IMR-90 (cell line): ENCODE results near the gene C15orf62. TPM values are rescaled to one million over a fixed set of nuclear protein-coding genes. Genes with fewer than 3 reads are reported as not detected.

Experiments used
- ATAC-seq: fragments of 200-7000 bp; cut with Tn5 transposase; 2 replicates; pipeline ENCODE4 v1.9.1; 2020; ENCODE audit warnings: low read depth, mild to moderate bottlenecking, moderate library complexity
- BruUV-seq: library from RNA; stranded (reverse); fragments of 400-500 nt; replicated peaks from 2 replicates; lab custom pipeline; 2021; lab: Mats Ljungman, UMichigan
- CTCF ChIA-PET: fragments of 300-600 bp; formaldehyde crosslinking; extraction: SDS; loops from one replicate; lab custom pipeline; 2021; ENCODE audit warnings: antibody characterized with exemption; lab: Yijun Ruan, JAX
- POLR2A ChIA-PET: fragments of 300-600 bp; sonication (Branson Sonifier 250); formaldehyde crosslinking; loops from one replicate; lab custom pipeline; 2022; ENCODE audit warnings: antibody characterized with exemption; ENCODE audit not compliant: unreplicated experiment; lab: Charles Lee
- DNase-seq: peaks from one replicate; pipeline ENCODE4 v3.0.0; 2013
- H2AFZ ChIP-seq: replicated peaks from 2 replicates; pipeline ENCODE3; 2013; ENCODE audit warnings: low read length, mild to moderate bottlenecking; ENCODE audit not compliant: poor library complexity
- H2AK5ac ChIP-seq: 2 replicates; pipeline ENCODE4 v1.6.1; 2013; ENCODE audit warnings: low read depth, low read length, inconsistent platforms
- H2AK9ac ChIP-seq: replicated peaks from 2 replicates; pipeline ENCODE3; 2013; ENCODE audit warnings: mild to moderate bottlenecking, low read depth, low read length, moderate library complexity; ENCODE audit not compliant: poor library complexity
- H2BK120ac ChIP-seq: 2 replicates; pipeline ENCODE4 v1.6.1; 2013; ENCODE audit warnings: low read depth, low read length, inconsistent platforms
- H2BK15ac ChIP-seq: 3 replicates; pipeline ENCODE4 v1.6.1; 2013; ENCODE audit warnings: low read depth, low read length, inconsistent platforms
- H2BK20ac ChIP-seq: 2 replicates; pipeline ENCODE4 v1.6.1; 2013; ENCODE audit warnings: low read depth, mild to moderate bottlenecking, inconsistent platforms, low read length, moderate library complexity
- H2BK5ac ChIP-seq: 2 replicates; pipeline ENCODE4 v1.6.1; 2013; ENCODE audit warnings: mild to moderate bottlenecking, low read depth, low read length, inconsistent platforms; ENCODE audit not compliant: poor library complexity, severe bottlenecking
- H3K14ac ChIP-seq: replicated peaks from 2 replicates; pipeline ENCODE4 v1.6.1; 2013; ENCODE audit warnings: low read depth, low read length, inconsistent platforms
- H3K18ac ChIP-seq: 2 replicates; pipeline ENCODE4 v1.6.1; 2013; ENCODE audit warnings: low read depth, low read length, control low read depth
- H3K23ac ChIP-seq: 2 replicates; pipeline ENCODE4 v1.6.1; 2013; ENCODE audit warnings: low read depth, low read length, inconsistent platforms
- H3K27ac ChIP-seq: 2 replicates; pipeline ENCODE4 v1.5.1; 2013; ENCODE audit warnings: mild to moderate bottlenecking, control low read depth, low read length; ENCODE audit not compliant: insufficient read depth
- H3K27me3 ChIP-seq: 2 replicates; pipeline ENCODE4 v1.6.1; 2013; ENCODE audit warnings: low read length; ENCODE audit not compliant: control insufficient read depth, insufficient read depth
- H3K36me3 ChIP-seq: 2 replicates; pipeline ENCODE4 v1.6.1; 2013; ENCODE audit warnings: low read length, mixed read lengths; ENCODE audit not compliant: control insufficient read depth, insufficient read depth
- H3K4ac ChIP-seq: 2 replicates; pipeline ENCODE4 v1.6.1; 2013; ENCODE audit warnings: low read depth, low read length, inconsistent platforms
- H3K4me1 ChIP-seq: 2 replicates; pipeline ENCODE4 v1.6.1; 2013; ENCODE audit warnings: low read length, mixed read lengths; ENCODE audit not compliant: control insufficient read depth, insufficient read depth
- H3K4me2 ChIP-seq: 2 replicates; pipeline ENCODE4 v1.6.1; 2013; ENCODE audit warnings: low read depth, mild to moderate bottlenecking, control low read depth, low read length, moderate library complexity
- H3K4me3 ChIP-seq: 2 replicates; pipeline ENCODE4 v1.5.1; 2013; ENCODE audit warnings: low read depth, mild to moderate bottlenecking, control low read depth, low read length, moderate library complexity; ENCODE audit not compliant: insufficient read depth
- H3K56ac ChIP-seq: 2 replicates; pipeline ENCODE4 v1.6.1; 2013; ENCODE audit warnings: low read length, inconsistent platforms; ENCODE audit not compliant: insufficient read depth; ENCODE audit errors: extremely low read depth
- H3K79me1 ChIP-seq, 2 experiments: 2 replicates each; pipeline ENCODE4 v1.6.1; 2013; ENCODE audit warnings: low read length in 2 of 2, inconsistent platforms in 1 of 2, low read depth in 1 of 2
- H3K9ac ChIP-seq: 2 replicates; pipeline ENCODE4 v1.6.1; 2013; ENCODE audit warnings: low read depth, low read length, control low read depth
- H3K9me1 ChIP-seq: 2 replicates; pipeline ENCODE4 v1.6.1; 2013; ENCODE audit warnings: low read length, inconsistent platforms; ENCODE audit not compliant: insufficient read depth
- H3K9me3 ChIP-seq: 2 replicates; pipeline ENCODE4 v1.6.1; 2013; ENCODE audit warnings: low read length; ENCODE audit not compliant: control insufficient read depth, insufficient read depth
- H4K20me1 ChIP-seq: 2 replicates; pipeline ENCODE4 v1.6.1; 2013; ENCODE audit warnings: low read length, inconsistent platforms; ENCODE audit not compliant: insufficient read depth
- H4K5ac ChIP-seq: 2 replicates; pipeline ENCODE4 v1.6.1; 2013; ENCODE audit warnings: mild to moderate bottlenecking, low read depth, low read length, control low read depth
- H4K8ac ChIP-seq, 2 experiments: 2 replicates each; pipeline ENCODE4 v1.6.1; 2013; ENCODE audit warnings: low read depth in 2 of 2, low read length in 2 of 2, control low read depth in 1 of 2, inconsistent platforms in 1 of 2
- H4K91ac ChIP-seq: 2 replicates; pipeline ENCODE4 v1.6.1; 2013; ENCODE audit warnings: low read depth, low read length, inconsistent platforms; ENCODE audit not compliant: insufficient read depth
- MAFK ChIP-seq: IDR thresholded peaks from 2 replicates; pipeline ENCODE4 v1.6.1; 2012; ENCODE audit warnings: low read depth, low read length, improper control_type of control experiment
- WGBS, 2 experiments: methylation state at CpG; one replicate each; pipeline versions ENCODE4 v1.1.5 to v1.1.7; 2013; ENCODE audit warnings: missing lambda C conversion rate in 2 of 2; ENCODE audit not compliant: insufficient read length in 1 of 2; ENCODE audit errors: extremely low coverage in 2 of 2; 5-methylcytosine and 5-hydroxymethylcytosine counted together
- dilution Hi-C: fragments of 300-500 bp; cut with HindIII; formaldehyde crosslinking; loops from one replicate; pipeline ENCODE4 v1.14.3; 2018; ENCODE audit warnings: low sequenced_read_pairs; ENCODE audit not compliant: unreplicated experiment
- in situ Hi-C: fragments of 300-500 bp; cut with MboI; formaldehyde crosslinking; loops from 3 replicates; pipeline ENCODE4 v1.14.3; 2019; ENCODE audit warnings: low sequenced_read_pairs, inconsistent platforms, mixed read lengths
- intact Hi-C: fragments of 100-400 bp; cut with micrococcal nuclease; formaldehyde crosslinking; loops from 2 replicates; pipeline ENCODE4 v1.10.0; 2022
- polyA plus RNA-seq, 3 experiments: library from polyadenylated mRNA; depleted of rRNA; stranded (reverse); fragments of >200 nt; gene quantifications; 2 replicates each; pipeline ENCODE4 v1.2.3, GENCODE V29; 2012; ENCODE audit warnings: low replicate concordance in 1 of 3
- total RNA-seq: library from RNA; depleted of rRNA; stranded (reverse); fragments of >200 nt; gene quantifications from 2 replicates; pipeline ENCODE4 v1.2.3, GENCODE V29; 2012

C15orf62 gene
- total and polyA plus RNA-seq, 2 of the 4 experiments (the other 2 are of a cell fraction) = not detected

DNA sequence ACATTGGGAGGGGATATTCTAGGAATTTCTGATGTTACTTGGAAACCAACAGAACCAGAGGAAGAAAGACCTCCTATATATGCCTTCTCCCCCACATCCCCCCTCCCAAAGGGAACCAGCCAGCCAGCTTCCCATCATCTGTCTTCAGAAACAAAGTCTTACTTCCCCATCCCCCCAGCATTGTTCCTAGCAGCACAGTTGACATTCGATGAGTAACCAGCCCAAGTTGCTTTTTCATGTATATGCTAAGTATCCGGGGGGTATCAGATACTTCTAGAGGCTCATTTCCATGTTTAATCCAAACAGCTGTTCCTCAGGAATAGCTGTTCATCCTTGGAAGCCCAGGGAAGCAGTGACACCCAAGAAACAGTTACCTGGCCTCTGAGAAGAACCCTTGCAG lies 30.7 kb upstream of the C15orf62 start:
- BruUV-seq = no TSS peak
- Histone ChIP-seq H3K4ac (no peak overlapping the region), H3K23ac (no peak overlapping the region), H3K14ac (no peak overlapping the region), H3K4me1 (peaks cover 3% of the 10 kb centered on the region; the same call in 1 of the 2 replicates), H4K5ac (no peak overlapping the region), H2BK20ac (no peak overlapping the region), H3K9me3 (no peaks in the 10 kb centered on the region), H3K27me3 (no peaks in the 10 kb centered on the region), H3K9ac (no peak overlapping the region), H3K18ac (no peak overlapping the region), H2AK9ac (peak overlapping the region; percentile 52), H3K36me3 (peaks cover 28% of the 10 kb centered on the region), H3K79me1 (peaks cover 4 to 11% of the 10 kb centered on the region in 2 experiments), H3K9me1 (no peaks in the 10 kb centered on the region), H2BK15ac (no peak overlapping the region), H3K4me2 (no peak overlapping the region), H3K27ac (no peak overlapping the region), H2BK5ac (no peak overlapping the region), H2BK120ac (no peak overlapping the region), H2AK5ac (no peak overlapping the region), H4K8ac (no peak overlapping the region), H2AFZ (no peak overlapping the region), H3K56ac (no peak overlapping the region), H4K20me1 (no peaks in the 10 kb centered on the region; the same call in 1 of the 2 replicates), H3K4me3 (no peak overlapping the region), H4K91ac (no peak overlapping the region)
- POLR2A ChIA-PET = no interaction called here
- DNase-seq = peak; percentile 38
- WGBS, 2 experiments = no CpG with 5 or more reads among the region's 2 CpGs
- dilution Hi-C loops (no loop called here), in situ Hi-C loops (no loop called here), intact Hi-C loops (no loop called here)
- CTCF ChIA-PET = no interaction called here
- ATAC-seq = peak; percentile 56
- no peak for TF ChIP-seq MAFK
